GM18520 (cell line): ENCODE data around the gene RAP1GAP.
"Not testable (repeated sequence)": the region's sequence is repeated elsewhere in the genome, so short reads cannot be mapped to it uniquely, and the experiment has no call there.

ENCODE experiments used
- ATAC-seq: cut with Tn5 transposase; IDR thresholded peaks from one replicate; pipeline ENCODE4 v1.9.1; 2021; ENCODE audit not compliant: unreplicated experiment

The RAP1GAP gene

DNA sequence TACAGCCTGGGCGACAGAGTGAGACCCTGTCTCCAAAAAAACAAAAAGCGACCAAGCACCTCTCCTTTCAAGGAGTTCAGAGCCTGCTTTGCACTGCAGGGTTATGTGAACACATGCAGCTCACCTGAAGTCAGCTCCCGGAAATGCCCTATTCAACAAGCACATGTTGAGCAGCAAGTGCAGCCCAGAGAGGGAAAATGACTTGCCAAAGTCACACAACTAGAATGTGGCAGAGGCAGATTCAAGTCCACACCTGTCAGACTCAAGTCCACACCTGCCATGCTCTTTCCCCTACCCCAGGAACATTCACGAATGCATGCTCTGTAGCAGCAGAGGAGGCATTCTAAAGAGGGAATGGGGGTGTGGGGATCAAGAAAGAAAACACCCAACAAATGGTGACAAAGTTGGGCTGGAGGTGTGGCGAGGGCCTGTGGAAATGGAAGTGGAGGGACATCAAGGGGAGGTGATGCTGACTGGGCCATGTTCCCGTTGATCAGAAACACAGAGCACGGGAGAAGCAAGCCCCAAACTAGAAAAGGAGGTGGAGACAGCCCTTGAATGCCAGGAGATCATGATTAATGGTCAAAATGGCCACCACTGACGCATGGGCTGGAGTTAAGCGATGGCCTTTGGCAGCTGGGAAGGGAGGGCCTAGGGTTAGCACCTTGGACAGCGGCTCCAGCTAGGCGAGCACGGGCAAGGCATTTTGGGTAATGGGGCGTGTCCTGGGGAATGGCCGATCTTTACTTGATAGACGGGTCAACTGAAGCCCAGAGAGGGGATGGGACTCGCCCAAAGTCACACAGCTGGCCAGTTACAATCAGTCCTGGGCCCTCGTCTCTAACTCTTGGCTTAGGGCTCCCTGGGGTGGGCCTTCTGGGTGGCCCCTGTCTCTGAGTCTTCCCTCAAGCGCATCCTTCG lies 21.5 kb downstream of the RAP1GAP start:
- ATAC-seq = no peak

DNA sequence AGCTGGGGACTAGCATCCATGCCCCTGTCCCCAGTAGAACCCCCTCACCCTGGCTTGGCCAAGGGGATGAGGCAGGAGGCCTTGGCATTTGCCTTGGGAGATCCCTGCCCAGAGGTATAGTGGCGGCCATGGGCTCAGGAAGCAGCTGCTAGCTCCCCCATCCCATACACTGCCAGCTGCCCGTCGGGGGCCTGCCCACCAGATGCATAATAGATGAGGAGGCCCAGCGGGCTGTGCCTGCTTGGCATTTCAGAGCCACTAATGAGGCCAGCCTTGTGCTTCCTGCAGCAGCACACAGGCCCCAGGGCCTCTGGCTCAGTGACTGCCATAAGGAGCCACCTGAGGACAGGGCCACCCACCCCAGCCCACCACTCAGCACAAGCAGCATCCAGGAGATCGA lies 23.6 kb downstream of the RAP1GAP start:
- no peak for ATAC-seq

DNA sequence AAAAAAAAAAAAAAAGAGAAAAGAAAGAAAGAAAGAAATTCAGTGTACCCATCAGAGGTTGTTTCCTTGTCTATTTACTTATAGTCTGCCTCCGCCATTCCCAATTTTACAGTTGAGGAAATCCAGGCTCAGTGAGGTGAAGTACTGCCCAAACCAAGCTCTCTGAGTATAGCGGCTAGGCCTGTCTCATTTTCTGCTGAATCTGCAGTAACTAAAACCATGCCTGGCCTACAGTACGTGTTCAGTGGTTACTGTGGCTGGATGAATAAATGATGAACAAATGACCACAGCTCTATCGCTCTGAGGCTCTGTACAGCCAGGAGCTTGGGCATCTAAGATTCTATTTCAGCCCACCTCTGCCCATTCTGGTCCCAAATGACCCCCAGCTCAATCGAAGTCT lies 24.3 kb downstream of the RAP1GAP start:
- ATAC-seq = no peak

DNA sequence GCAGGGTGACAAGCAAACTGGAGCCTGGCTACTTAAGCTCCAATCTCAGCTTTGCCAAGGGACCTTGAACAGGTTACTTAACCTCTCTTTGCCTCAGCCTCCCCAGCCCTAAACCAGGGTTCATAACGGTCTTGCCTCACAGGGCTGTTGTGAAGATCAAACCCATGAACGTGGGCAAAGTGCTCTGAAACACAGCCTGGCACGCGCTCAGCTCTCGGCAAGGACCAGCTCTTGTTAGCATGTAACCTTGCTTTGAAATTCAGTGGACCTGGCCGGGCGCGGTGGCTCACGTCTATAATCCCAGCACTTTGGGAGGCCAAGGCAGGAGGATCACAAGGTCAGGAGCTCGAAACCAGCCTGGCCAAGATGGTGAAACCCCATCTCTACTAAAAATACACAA lies 24.8 kb downstream of the RAP1GAP start:
- ATAC-seq = no peak

DNA sequence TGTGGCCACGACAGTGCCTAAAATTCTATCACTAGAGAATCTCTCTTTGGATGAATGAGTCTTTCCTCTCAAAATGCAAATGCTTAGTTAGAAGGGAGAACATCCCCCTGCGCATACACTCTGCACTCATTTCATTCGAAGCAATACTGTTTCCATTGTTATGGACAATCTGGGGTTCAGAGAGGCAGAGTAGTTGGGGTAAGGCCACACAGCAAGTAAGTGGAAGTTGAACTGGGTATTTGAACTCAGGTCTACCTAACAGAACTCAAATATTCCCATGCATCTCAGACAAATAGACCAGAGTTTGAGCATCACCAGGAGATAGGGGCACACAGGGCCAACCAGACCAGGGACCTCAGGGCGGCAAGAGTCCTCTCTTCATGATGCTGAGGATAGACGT lies 25.5 kb downstream of the RAP1GAP start:
- ATAC-seq = no peak

DNA sequence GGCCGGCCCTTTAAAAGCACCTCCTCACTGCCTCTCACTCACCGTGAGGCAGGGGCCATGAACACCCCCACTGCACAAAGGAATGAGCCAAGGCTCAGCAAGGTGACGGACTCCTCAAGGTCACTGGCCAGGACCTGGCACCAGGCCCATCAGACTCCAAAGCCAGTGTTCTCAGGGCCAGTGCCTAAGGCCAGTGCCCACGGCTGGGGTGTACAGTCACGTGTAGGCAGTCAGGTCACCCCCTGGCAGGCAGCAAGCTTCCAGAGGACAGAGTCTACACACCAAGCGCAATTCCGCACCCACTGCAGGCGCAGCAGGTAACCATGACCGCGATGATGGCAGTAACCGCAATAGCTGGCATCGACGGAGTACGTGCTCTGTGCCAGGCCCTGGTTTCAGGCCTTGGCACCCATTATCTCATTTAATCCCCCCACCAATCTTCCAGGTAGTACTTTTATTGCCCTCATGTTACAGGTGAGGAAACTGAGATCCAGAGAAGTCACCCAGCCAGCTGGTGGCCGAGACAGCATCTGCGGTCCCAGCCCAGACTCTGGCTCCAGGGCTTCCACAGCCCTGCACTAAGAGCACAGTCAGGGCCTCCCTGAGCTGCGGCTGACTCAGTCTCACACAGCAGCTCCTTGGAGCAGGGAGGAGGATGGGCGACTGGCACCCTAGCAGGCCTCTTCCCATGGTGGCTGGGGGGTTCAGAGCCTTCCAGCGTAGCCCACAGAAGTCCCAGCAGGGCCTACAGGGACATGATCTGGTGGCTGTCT lies 27.0 kb downstream of the RAP1GAP start:
- no peak for ATAC-seq

DNA sequence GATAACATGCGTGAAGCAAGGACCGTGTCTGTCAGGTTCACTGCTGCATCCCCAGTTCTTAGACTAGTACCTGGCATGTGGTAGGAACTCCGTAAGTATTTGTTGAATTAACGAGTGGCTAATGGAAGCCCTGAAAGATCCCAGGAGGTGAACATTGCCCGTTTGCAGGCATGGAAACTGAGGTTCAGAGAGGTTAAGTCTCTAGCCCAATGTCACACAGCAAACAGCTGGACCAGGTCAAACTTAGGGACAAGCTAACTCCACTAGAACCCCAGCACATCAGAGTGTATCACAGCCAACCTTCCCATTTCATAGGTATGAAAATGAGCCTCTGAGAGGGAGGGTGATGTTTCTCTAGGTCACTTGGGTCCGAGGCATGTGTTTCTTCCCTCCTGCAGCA lies 27.6 kb downstream of the RAP1GAP start:
- ATAC-seq = no peak

DNA sequence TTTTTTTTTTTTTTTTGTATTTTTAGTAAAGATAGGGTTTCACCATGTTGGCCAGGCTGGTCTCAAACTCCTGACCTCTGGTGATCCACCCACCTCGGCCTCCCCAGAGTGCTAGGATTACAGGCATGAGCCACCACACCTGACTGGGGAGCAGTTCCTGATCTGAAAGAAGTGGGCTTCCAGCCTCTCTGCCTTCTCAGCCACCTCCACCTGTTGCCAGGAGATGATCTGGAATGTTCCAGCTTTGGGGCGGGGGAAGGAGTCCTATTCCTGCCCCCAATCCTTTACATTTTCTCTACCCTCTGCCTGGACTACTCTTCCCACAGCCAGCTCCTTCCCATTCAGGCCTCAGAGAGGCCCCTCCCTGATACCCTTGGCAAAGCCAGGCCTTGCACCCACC lies 28.1 kb downstream of the RAP1GAP start:
- no peak for ATAC-seq

DNA sequence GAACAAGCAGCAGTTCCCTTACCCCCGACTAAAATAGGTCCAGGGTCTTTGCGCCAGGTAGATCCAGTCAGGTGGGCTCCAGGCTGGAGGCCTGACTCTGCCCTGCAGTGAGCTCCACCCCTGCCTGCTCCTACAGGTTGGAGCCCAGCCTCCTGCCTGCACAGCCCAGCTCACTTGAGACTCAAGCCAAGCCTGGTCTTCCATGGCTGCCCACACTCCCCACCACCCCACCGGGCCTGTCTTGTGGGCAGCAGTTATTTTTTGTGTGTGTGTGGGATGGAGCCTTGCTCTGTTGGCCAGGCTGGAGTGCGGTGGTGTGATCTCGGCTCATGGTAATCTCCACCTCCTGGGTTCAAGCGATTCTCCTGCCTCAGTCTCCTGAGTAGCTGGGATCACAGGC lies 28.5 kb downstream of the RAP1GAP start:
- ATAC-seq = no peak

DNA sequence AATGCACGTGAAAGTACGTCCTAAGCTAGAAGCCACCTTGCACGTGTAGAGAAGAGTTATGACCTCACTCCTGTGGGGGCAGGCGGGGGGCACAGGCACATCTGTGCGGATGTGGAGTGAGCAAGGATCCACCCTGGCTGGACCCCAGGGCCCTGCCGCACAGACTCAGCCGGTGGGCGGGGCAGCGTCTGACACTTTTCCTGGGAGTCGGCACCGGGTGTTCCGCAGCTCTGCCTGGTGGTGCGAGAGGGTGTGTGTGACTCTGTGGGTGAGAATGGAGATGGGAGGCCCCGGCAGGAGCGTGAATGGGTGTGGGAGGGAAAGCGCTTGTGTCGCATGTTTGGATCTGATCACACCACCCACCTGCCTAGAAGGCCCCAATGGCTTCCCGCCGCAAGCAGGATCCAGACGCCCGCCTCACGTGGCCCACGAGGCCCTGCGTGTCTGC lies 29.5 kb downstream of the RAP1GAP start:
- ATAC-seq = no peak

DNA sequence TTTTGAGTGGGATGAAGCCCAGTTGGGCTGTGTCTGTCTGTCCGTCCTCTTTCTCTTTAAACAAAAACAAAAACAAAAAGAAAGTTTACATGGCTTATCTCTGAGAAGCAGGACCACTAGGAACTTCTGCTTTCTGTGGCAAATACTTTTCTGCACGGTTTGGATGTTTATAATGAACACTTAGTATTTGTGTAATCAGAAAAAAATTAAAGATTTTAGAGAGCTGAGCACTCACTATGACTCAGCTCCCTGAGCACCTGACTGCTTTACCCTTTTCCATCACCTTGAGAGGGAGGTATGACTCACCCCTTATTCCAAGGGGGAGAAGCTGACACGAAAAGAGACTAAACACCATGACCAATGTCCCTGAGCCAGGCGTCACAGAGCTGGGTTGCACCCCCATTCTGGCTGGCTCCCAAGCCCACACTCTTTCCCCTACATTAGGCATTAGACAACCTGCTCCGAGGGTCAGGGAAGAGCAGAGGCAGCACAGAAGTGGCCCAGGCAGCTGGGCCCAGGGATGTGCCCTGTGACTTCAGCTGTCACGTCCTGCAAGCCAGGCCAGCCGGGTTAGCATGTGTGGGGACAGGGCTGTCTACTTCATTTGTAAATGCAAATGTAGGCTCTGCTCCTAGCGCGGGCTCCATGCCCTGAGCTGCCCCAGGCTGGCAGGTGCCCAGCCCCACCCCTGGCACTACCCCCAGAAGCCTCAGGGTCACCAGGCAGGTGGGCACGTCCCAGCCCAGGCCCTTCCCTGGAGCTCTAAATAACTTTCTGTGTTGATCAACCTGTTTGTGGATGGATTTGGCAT lies 30.4 kb downstream of the RAP1GAP start:
- ATAC-seq = no peak

DNA sequence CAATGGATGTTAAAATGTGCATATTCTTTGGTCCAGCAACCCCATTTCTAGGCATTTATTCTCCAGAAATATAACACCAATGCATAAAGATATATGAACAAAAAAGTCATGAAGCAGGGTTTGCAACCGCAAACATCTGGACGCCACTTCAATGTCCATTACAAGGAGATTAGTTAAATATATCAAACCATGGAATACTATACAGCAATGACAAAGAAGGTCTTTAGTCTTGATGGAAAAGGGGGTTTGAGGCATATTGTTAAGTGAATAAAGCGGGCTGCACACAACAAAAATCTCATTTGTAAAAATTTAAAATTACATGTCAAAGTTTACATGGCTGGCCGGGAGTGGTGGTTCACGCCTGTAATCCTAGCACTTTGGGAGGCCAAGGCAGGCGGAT lies 31.6 kb downstream of the RAP1GAP start:
- no peak for ATAC-seq

DNA sequence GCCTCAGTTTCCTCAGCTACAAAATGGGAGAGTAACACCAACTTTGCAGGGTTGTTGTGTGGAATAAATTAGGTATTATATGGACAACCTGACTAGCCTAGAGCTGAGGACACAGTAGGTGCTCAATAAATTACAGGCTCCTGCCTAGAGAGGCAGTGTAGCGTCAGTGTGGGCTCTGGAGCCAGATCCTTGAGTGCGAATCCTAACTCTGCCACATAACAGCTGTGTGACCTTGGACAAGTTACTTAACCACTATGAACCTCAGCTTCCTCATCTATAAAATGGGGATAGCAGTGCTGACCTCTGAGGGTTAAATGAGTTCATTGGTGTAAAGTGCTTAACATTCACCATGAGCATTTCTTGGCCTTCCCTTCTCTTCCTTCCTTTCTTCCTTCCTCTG lies 33.1 kb downstream of the RAP1GAP start:
- no peak for ATAC-seq

DNA sequence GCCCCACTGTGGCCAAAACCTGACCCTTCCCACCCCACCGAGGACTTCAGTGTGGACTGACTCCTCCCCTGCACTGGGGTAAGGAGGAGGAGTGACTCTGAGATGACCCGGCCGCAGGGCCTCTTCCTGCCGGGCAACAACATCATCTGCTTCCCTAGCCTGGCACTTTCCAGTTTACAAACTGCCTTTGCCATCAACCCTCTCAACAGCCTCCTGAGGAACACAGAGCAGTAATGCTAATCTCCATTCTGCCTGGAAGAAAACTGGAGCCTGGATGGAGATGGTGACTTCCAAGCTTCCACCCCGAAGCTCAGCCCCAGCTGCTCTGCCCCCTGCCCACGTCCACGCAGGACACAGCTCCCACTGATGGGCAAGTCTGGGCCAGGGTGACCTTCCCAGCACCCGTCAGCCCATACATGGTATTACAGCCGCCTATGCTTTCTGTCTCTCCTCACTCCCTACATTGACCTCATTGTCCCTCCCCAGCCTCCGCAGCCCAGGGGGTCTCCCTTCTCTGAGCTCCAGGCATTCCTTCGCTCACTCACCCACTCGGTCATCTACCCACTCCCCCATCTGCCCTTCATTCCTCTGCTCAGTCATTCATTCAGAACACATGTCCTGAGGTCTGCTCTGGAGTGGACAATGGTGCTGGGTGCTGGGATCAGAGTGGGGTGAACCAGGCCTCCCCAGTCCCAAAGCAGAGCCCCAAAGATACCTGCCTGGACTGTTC lies 34.2 kb downstream of the RAP1GAP start:
- no peak for ATAC-seq

DNA sequence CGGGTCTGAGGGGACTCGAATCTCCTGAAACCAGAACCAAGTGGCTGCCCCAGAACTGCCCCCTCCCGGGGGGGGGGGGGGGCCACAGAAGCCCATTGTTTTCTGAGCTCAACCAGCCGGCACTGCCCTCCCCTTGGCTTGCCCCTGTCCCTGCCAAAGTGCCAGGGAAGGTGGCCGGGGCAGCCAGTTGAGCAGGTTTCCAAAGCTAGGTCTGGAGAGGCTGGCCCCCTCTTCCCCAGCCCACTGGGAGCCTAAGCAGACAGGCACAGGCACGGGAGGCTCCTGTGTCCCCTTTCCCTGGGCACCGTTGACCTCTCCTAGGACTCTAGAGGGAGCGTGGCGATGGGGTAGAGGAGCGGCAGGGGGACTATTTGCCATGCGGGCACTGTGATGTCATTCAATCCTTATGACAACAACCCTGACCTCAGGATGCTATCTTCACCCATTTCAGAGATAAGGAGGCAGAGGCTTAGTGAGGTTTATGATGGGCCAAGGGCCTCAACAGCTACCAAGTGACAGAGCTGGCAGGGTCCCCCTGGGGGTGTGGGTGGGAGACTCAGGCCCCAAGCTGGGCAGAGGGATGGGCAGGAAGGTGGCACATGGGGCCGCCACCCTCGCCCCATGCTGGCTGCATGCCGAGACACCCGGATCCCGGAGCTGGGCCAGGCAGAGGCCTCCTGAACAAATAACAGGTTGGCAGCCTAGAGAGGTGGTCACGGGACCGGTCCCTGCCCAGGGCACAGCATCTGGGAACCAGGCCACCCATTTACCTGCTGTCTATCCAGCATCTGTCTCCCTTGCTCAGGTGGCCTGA lies 35.0 kb downstream of the RAP1GAP start:
- ATAC-seq = no peak

DNA sequence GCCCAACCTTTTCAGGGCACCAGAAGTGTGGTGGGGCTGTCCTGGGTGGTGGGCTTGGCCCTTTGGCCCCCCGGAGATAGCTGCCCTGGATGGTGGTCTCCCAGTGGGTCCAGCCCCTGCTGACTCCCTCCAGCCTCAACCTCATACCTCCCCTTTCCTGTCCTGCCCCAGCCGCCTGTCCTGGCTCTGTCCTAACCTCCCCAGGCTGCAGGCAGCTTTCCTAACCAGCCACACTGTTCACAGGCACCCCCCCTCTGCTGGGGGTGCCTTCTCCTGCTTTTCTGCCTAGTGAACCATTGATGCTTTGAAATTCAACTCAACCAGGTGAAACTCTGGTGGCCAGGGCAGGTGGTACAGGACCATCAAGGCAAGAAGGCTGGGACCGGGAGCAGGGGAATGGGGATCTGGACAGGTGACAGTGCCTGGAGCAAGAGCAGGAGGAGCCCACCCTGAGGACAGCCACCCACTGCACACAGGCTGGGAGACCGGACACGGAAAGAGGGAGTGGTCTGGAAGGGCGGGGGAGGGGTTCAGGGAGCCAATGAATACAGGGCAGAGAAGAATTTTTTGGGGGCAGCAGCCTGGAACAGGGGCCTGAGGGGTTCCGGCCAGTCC lies 35.9 kb downstream of the RAP1GAP start:
- no peak for ATAC-seq

DNA sequence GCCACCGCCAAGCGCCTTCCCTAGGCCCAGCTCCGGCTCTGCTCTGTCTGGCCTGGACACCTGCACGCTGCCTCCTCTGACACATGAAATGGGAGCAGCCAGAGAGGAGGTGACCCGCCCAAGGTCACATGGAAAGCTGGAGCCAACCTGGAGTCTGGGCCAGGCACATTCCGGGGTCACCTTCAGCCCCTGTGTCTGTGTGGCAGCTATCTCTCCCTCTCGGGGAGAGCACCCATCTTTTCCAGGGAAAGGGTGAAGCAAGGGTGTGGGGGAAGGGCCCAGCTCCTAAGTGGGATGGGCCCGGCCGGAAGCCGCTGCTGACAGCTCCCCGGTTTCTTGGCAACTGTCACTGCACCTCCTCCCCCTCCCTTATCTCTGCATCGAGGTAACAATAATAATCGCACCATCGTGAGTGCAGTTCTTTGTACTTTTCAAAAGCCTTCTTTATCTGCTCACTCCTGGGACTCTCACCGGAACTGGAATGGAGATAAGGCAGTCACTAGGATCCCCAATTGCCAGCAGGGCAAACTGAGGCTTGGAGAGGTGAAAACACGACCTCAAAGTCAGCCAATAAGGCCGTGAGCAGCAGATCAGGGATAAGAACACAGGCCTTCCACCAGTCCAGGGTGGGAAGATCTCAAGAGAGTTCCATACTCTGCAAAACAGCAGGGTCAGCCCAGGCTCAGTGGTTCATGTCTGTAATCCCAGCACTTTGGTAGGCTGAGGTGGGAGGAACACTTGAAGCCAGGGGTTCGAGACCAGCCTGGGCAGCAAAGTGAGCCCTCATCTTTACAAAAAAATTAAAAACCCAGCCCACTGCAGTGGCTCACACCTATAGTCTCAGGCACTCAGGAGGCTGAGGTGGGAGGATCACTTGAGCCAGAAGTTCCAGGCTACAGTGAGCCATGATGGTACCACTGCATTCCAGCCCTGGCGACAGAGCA lies 36.9 kb downstream of the RAP1GAP start:
- no peak for ATAC-seq

DNA sequence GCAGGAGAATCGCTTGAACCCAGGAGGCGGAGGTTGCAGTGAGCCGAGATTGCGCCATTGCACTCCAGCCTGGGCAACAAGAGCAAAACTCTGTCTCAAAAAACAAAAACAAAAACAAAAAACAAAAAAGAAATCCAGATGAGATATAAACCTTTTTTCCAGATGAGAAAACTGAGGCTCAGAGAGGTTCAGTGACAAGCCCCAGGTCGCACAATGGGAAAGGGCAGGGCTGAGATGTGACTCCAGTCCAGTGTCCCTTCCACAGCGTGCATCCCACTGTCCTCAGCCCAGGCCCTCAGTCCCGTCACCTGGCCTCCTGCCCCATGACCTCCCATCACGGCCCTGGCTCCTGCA lies 37.6 kb downstream of the RAP1GAP start:
- ATAC-seq = not testable (repeated sequence)
